ENCODE data around the gene PKNOX1.

DNA sequence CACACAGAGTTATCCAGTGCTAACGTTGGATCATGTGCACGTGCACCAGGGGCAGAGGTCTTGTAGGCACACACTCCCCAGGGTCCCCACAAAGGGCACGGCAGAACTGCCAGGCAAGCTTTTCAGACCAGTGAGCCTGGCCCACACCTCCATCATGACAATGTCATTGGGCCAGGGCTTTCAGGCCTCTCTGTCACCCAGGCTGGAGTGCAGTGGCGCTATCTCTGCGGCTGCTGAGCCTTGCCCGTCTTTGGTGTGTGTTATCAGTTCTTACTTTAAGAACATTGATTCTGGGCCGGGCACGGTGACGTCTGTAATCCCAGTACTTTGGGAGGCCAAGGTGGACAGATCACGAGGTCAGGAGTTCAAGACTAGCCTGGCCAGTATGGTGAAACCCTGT is 44.2 kb downstream of the PKNOX1 start:
- TF ChIP-seq, protein P1, sequence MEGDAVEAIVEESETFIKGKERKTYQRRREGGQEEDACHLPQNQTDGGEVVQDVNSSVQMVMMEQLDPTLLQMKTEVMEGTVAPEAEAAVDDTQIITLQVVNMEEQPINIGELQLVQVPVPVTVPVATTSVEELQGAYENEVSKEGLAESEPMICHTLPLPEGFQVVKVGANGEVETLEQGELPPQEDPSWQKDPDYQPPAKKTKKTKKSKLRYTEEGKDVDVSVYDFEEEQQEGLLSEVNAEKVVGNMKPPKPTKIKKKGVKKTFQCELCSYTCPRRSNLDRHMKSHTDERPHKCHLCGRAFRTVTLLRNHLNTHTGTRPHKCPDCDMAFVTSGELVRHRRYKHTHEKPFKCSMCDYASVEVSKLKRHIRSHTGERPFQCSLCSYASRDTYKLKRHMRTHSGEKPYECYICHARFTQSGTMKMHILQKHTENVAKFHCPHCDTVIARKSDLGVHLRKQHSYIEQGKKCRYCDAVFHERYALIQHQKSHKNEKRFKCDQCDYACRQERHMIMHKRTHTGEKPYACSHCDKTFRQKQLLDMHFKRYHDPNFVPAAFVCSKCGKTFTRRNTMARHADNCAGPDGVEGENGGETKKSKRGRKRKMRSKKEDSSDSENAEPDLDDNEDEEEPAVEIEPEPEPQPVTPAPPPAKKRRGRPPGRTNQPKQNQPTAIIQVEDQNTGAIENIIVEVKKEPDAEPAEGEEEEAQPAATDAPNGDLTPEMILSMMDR (conservative IDR thresholded peaks at IDR 0.05) = no peak
- TF ChIP-seq ZFX (IDR thresholded peaks at IDR 0.05) = no peak
